GM18520 (cell line): ENCODE data around the gene HPD.

Experiments used
- ATAC-seq: cut with Tn5 transposase; IDR thresholded peaks from one replicate; pipeline ENCODE4 v1.9.1; 2021; ENCODE audit not compliant: unreplicated experiment

Gene HPD

DNA sequence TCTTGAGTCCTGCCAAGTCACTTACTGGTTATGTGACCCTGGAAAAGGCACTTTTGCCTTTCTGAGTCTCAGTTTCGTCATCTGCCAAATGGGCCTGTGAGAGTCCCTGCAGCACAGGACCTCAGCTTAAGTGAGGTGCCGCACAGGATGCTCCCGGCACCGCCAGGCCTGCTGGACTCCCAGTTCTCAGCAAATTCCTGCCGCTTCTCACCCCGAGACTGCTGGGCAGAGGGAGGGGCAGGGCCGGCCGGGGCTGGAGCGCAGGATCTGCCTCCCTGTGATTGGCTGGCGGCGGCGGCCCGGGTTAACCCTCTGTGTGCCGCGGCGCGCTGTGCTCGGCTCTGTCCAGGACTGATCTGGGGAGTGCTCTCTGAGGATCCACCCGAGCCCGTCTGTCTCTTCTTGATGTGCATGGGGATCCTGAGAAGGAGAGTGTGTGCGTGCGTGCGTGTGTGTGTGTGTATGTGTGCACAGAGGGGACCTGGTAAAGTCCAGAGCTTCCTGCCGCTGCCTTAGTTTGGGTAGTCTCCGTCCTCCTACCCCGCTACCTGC is 46.3 kb downstream of the HPD start:
- no peak for ATAC-seq

DNA sequence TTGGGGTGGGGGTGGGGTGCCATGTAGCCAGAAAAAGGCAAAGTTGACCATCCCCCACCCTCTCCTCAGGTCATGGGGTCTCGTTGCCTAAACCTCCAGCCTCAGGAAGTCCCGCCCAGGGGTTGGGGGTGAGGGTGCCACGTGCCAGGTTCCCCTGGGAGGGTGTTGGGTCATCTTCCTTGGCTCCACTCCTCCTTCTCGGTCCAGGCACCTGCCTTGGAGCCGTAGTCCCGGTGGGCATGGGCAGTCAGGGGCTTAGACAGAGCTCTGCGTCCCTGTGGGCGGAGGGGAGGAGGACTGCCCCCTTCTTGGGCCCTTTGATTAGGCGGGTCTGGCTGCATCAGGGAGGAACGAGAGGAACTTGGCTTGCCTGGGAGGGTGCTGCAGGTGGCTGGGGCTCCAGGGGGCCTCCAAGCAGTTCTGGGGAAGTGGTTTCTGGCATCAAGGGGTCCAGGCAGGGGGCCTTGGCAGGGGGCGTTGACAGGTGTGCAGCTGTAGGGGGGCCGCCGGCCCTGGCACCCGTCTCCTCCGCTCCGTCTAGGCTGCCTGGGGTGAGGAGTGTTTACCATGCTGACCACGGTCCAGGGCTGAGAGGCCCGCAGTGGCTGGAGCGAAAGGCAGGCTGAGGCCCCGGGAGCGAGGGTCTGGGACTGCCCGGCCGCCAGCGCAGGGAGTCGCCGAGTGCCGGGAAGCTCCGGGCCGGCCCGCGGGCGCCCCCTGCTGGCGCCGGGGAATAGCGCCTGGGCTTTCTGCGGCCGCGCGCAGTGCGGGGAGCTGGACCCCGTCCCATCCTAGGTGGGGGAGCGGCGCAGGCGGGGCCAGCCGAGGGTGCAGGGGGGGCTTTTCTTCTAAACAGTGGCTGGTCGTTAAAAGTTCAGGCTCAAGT is 47.0 kb downstream of the HPD start:
- peak; percentile 50 for ATAC-seq

DNA sequence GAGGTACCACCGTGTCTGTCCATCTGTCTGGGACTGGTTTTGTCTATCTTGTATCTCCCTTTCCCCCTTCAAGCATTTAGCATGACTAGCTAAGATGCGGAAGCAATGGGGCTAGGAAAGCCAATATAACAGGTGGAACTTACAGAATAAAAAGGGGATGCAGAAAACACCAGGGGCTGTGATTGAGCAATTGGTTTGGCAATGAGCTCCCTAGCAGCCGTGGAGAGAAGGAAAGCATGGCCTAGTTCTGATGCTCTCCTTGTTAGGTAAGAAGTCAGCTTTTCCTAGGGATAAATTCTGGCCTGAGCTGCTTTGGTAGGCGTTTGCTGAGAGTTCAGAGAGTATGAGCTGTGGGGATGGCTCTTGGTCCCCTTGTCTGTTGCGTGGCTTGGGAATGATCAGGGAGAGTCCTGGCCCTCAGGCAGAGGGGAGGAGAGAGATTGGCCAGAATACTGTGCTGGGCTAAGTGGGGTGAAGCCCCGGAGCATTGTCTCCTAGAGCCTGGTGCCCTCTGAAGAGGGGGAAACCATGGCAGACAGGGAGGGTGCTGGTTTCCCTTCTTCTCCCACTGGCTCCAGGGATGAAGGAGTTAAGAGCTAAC is 47.7 kb downstream of the HPD start:
- ATAC-seq, result no peak

- ATAC-seq, result no peak
Measured at GRCh38 chr12:121810234-121810817, 48.3 kb downstream of the HPD start.

- ATAC-seq, result no peak
Measured at GRCh38 chr12:121809712-121810116, 48.9 kb downstream of the HPD start.

DNA sequence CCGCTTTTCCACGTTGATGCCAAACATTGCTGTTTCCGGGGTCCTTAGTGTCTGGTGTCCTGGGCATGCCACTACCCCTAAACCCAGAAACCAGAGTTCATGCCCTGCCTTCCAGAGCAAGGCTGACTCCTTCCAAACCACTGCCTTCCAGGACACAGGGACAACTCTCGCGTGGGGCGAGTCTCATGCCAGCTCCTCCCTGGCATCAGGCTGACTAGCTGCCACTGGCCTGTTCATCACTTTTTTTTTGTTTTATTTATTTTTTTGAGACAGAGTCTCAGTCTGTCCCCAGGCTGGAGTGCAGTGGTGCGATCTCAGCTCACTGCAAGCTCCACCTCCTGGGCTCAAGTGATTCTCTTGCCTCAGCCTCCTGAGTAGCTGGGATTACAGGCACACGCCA is 50.0 kb downstream of the HPD start:
- ATAC-seq, result no peak

GRCh38 chr12:121807642-121808347 is 50.9 kb downstream of the HPD start:
- ATAC-seq, result no peak

DNA sequence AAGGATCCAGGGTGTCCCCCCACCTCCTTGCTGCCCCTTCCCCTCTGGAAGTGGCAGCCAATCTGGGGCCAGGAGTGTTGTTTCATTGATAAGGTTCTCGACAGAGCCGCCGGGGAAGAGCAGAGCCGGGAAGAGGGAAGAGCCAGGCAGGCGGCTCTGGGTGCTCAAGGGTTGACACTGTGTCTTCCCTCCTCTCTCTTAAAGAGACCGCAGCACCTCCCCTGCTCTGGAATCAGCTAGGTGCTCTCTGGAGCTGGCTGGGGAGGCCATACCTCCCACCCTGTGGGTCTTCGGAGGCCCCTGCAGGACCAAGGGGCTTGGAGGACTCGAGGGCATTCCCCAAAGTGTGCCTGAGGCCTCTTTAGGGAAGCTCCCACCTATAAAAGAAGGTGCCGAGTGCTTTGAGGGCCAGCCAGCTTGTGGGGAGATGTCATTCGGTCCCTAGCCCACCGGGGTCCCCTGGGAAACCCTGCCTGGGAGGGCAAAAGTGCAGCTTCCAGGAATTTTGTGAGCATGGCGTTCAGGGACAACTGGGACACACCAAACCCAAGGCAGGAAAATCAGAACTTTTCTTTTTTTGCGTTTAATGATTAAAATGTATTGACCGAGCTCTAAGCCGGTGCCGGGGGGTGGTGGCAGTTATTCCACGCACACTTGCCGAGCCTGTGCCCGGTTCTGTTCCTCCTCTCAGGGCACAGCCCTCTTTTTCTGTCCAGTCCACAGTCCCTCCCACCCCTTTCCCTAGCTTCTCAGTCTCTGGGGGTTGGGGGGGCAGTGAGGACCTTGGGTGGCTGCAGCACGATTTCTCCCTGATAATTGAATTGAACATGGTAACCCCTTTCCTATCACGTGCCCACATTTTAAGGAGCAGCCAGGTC is 51.9 kb downstream of the HPD start:
- ATAC-seq, result no peak

DNA sequence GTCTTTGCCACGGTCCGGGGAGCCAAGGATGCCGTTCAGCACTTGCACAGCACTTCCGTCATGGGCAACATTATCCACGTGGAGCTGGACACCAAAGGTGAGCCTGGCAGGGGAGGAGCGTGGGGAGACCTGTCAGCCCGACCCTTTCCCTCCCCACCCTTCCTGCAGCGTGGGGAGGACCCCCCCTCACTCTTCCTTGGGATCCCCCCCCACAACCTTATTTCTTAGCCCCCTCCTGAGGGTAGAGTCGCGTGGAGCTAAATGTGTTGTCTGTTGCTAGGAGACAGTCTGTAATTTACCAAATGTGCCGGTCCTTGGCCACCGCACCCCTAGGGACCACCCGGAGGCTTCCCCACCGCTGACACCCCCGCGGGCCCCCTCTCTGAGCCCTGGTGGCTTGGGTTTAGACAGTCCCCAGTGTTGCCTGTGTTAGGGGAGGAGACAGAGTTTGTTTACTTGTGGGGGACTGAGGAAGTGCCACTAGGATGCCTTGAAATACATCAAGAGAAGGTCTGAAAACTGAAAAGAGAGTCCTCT is 52.6 kb downstream of the HPD start:
- no peak for ATAC-seq

DNA sequence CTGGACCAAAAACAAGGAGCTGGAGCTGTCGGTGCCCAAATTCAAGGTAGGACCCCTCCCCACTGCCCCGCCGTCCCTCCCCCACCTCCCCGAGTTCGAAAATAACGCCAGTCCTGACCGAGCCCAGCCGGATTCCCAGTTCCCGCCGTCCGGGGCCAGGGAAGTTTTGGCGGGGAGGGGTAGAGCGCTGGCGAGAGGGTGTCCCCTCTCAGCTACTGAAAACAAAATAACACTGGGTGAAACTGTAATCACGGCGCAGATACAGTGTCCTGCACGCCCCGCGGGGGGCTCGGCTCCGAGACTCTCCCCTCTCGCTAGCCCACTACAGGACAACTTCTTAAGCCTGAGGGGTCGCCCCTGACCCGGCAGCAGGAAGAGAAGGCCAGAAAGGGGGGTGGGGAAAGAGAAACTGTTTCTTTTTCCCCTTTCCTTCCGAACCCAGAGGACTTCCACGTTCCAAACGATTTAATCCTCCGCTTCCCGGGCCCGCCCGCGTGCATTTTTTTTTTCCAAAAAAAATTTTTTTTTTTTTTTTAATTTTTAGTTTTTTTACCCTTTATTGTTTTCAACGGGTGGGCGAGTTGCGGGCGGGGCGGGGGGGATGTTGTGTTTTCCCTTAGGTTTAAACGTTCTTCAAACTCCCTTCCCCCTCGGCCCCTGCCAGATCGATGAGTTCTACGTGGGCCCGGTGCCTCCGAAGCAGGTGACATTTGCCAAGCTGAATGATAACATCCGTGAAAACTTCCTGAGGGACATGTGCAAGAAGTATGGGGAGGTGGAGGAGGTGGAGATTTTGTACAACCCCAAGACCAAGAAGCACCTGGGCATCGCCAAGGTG is 53.3 kb downstream of the HPD start:
- ATAC-seq, result no peak

DNA sequence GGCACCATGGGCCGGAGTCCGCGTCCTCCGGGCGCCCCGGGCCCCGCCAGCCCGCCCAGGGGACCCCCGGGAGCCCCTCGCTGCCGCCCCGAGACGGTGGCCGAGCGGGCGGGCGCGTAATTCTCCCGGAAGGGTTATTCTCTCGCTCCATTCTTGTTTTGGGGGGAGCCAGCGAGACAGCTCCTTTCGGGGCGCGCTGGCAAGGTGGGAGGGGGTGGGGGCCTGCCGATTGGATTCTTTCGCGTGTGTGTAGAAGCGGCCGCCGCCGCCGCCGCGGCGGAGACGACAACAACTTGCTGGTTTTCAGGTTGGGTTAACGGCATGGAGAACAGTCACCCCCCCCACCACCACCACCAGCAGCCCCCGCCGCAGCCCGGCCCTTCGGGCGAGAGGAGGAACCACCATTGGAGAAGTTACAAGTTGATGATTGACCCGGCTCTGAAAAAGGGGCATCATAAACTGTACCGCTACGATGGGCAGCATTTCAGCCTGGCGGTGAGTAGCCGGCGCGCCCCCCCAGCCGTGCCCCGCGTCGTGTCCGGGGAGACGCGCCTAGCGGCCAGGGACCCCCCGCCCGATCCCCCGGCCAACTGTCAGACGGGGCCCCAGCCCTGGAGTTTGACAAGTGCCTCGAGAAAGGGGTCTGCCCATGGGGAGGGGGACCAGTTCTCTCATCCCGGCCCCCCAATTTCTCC is 54.1 kb downstream of the HPD start:
- ATAC-seq, result no peak

GRCh38 chr12:121803861-121804416 is 54.7 kb downstream of the HPD start, which contains the start of gene SETD1B:
Gene SETD1B (plus strand): TSS chr12:121804009. CDS start chr12:121804738, 729 bp downstream.
- ATAC-seq, result no peak

DNA sequence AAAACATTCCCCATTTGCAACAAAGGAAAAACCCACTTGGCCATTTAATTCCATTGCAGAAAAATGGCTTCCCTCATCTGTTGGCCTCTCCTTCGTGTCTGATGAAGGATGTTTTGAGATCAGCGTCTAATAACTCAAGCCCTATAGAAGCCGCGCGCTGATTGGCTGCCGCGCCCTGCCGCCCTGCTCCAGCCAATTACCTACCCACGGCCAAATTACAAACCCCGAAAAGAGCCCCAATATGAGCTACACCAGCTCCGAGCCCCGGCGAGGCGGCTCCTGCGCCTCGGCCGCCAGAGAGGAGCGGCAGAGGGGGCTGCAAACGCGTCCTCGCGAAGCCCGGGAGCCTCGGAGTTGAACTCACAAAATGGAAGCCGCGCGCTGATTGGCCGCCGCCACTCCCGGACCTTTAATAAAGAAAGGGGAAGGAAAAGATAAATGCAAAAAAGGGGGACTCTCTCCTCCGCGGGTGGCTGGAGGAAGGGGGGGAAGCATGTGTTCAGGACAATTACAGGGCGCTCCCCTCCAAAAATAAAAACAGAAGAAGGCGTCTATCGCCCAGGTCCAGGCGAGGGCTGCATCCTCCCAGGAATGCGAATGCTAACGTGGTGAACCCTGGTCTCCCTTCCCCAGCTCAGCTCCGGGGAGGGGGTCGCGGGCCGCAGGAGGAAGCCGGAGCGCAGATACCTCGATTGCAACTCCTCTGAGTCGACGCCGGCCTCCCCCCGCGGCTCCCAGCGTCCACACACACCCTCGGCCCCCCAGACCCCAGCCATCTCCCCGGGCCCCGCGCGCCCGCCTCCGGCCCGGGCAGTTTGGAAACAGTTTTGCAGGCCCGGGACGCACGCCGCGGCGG is 55.6 kb downstream of the HPD start:
- peak; percentile 34 for ATAC-seq

- no peak for ATAC-seq
Measured at GRCh38 chr12:121802485-121802842, 56.2 kb downstream of the HPD start.

- no peak for ATAC-seq
Measured at GRCh38 chr12:121801595-121802484, 56.8 kb downstream of the HPD start.
